GM10248 (cell line): ENCODE measurements around the gene DNAH17.

Source experiments
- CTCF ChIA-PET: fragments of 300-600 bp; sonication (Branson Sonifier 250); formaldehyde crosslinking; extraction: SDS; loops from one replicate; lab custom pipeline; 2021; ENCODE audit warnings: antibody characterized with exemption; lab: Yijun Ruan, JAX
- POLR2A ChIA-PET: fragments of 350-650 bp; sonication (Branson Sonifier 250); formaldehyde crosslinking; extraction: SDS; loops from one replicate; lab custom pipeline; 2020; ENCODE audit warnings: antibody characterized with exemption; lab: Yijun Ruan, JAX
- DNase-seq: peaks from one replicate; pipeline ENCODE4 v3.0.0; 2012; ENCODE audit errors: extremely low spot score
- TF ChIP-seq, protein P1 (sequence below): IDR thresholded peaks from 2 replicates; pipeline ENCODE4 v1.5.1; 2012; ENCODE audit warnings: mild to moderate bottlenecking, low read depth; ENCODE audit errors: extremely low read depth, missing control alignments, control extremely low read depth

Gene DNAH17

DNA sequence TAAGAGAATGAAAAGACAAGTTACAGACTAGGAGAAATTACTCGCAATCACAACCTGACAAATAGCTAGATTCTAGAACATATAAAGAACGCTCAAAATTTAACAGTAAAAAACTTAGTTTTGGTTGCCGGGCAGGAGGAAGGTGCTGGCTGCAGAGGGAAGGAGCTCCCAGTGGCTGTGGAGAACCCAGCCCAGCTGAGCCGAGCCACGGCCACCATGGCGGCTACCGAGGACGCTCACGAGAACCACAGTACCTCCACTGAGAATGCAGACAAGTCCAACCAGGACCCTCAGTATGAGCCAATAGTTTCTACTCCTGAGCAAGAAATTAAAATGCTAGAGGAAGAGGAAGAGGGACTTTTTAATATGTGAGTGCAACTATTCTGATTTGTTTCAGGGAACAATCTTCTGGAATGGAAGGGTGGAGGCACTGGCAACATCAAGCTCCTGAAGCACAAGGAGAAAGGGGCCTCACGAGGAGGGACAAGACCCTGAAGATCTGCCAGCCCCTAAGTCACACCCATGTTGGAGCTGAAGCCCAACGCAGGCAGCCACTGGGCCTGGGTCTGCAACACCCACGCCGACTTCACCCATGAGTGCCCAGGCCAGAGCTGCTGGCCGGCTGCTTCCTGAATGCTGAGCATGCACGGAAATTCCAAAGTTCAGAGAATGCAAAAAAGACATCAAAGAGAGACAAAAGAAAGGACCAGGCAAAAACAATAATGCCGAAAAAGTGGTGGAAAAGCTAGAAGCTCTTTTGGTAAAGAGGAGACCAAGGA is 55.0 kb downstream of the DNAH17 start:
- ChIA-PET POLR2A (no interaction called here), CTCF (no interaction called here)
- no peak for DNase-seq
- TF ChIP-seq, protein P1, sequence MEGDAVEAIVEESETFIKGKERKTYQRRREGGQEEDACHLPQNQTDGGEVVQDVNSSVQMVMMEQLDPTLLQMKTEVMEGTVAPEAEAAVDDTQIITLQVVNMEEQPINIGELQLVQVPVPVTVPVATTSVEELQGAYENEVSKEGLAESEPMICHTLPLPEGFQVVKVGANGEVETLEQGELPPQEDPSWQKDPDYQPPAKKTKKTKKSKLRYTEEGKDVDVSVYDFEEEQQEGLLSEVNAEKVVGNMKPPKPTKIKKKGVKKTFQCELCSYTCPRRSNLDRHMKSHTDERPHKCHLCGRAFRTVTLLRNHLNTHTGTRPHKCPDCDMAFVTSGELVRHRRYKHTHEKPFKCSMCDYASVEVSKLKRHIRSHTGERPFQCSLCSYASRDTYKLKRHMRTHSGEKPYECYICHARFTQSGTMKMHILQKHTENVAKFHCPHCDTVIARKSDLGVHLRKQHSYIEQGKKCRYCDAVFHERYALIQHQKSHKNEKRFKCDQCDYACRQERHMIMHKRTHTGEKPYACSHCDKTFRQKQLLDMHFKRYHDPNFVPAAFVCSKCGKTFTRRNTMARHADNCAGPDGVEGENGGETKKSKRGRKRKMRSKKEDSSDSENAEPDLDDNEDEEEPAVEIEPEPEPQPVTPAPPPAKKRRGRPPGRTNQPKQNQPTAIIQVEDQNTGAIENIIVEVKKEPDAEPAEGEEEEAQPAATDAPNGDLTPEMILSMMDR = no peak

DNA sequence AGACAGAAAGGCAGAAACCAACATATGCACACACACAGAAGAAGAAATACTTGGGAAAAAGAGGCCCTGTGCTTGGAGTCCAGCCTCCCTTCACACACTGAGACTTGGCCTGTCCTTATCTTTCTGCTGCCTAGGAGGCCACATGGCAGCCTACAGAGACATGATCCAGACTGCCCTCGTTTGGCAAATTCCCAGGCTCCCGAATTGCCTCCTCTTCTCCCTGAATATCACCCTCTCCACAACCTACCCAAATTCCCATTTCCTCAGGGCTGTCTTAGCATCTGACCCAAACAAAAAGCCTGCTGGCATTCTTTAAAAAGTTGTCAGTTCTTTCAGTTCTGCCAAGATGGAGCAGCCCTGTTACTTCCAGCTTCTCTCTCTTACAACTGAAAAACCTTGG is 59.8 kb downstream of the DNAH17 start:
- DNase-seq = no peak
- ChIA-PET CTCF (interaction anchor here (1.2 kb wide), 1 partner anchor 11 kb away, joined by 3 read pairs; no protein-coding TSS in a partner anchor), POLR2A (no interaction called here)
- TF ChIP-seq, protein P1 = no peak

DNA sequence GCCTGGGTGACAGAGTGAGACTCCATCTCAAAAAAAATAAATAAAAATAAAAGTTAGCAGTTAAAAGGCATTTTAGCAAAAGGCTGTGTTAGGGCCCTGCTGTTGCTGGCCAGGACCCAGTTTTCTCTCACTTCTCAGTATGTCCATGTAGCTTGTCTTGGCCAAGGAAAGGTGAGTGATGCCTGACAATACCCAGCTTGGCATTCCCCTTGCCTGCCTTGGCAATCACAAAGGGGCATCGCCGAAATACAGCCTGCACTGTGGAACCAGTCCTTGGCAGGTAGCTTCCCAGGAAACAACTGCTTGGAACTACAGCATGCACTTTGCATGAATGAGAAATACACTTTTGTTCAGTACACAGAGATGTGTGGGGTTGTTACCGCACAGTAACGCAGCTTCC is 61.7 kb downstream of the DNAH17 start:
- POLR2A ChIA-PET = no interaction called here
- DNase-seq = no peak
- CTCF ChIA-PET = interaction anchor here (1.2 kb wide), 1 partner anchor 30 kb away, joined by 4 read pairs; no protein-coding TSS in a partner anchor
- TF ChIP-seq, protein P1 = no peak

DNA sequence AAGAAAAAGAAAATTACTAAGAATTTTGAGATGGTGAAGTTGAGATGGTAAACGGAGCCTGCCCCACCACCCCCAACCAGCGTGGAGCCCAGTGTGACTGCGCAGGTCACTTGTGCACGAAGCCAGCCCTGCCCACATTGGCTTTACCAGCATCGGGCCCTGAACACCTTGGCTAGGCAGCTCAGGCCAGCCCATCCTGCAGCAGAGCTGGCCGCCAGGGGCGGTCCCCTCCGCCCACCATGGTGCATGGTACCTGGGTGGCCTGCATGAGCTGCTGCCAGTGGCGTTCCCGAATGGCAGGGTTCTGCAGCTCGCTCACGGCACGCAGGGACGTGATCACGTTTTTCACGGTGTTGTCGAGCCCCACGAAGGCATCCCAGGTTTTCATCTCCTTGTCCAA is 62.7 kb downstream of the DNAH17 start:
- ChIA-PET CTCF (interaction anchor here (1.1 kb wide), 1 partner anchor 23 kb away, joined by 3 read pairs; no protein-coding TSS in a partner anchor), POLR2A (no interaction called here)
- DNase-seq = no peak
- TF ChIP-seq, protein P1 = no peak

DNA sequence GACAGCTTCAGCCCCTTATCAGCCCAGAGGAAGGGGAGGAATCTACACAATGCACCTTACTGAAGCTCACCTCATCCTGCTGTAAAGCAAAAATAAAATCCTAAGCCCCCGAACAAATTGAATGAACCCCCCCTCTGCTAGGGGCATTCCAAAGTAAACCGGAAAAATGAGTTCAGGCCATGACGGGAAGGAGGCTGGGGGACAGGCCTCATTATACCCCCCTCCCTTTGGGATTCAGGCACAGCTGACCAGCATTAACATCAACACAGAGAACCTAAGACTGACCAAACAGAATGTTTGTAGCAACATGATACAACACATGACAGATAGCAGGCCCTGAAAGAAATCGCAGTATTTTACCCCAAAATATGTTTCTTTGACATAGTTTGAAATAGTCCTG is 64.2 kb downstream of the DNAH17 start:
- TF ChIP-seq, protein P1 = no peak
- DNase-seq = no peak
- POLR2A ChIA-PET = no interaction called here
- CTCF ChIA-PET = no interaction called here

DNA sequence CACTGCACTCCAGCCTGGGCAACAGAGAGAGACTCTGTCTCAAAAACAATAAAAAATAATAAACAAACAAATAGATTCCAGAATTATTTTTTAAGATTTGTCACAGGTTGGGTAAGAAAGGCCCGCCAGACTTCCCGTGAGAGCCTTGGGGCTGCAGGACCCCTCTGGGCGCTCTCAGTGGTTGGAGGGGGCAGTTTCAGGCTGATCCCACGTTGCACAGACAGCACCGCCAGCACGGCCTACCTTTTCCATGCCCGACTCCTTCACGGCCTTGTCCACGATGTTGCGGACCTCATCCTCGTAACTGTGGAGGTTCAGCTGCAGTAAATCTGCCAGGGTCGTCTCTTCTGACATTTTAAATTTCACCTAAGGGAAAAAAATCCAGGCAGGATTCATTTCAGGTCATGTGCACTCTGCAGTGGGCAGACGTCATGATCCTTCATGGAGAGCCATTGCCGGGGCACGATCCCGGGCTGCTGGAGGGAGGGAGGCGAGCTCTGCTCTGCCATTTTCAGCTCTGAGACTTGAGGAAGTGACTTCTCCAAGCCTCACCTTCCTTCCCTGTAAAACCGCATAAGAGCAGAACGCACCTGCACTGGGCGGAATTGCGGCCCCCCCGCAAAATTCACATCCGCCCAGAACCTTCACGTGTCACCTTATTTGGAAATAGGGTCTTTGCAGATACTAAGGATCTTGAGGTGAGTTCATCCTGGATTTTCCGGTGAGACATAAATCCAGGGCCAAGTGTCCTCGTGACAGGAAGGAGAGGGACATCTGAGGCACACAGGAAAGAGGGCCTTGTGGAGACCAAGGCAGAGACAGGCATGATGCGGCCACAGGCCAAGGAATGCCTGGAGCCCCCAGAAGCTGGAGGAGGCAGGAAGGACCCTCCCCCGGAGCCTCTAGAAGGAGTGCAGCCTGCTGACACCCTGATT is 66.8 kb downstream of the DNAH17 start:
- CTCF ChIA-PET = no interaction called here
- no peak for DNase-seq
- TF ChIP-seq, protein P1 = no peak
- POLR2A ChIA-PET = no interaction called here
